NCI-H774 (cell line): ENCODE measurements around the gene AATK.
"Not testable (repeated sequence)": the region's sequence is repeated elsewhere in the genome, so short reads cannot be mapped to it uniquely, and the experiment has no call there.

ENCODE experiments used
- DNase-seq: peaks from one replicate; lab custom pipeline; 2025; lab: John Stamatoyannopoulos, UW

The AATK gene

GRCh38 chr17:81092518-81093095, 73.4 kb downstream of the AATK start:
- DNase-seq = no peak

- no peak for DNase-seq
Measured at GRCh38 chr17:81091774-81092517, 74.1 kb downstream of the AATK start.

- DNase-seq = no peak
Measured at GRCh38 chr17:81091154-81091553, 74.9 kb downstream of the AATK start.

GRCh38 chr17:81090361-81091136, 75.5 kb downstream of the AATK start:
- DNase-seq = peak; percentile 7

GRCh38 chr17:81086789-81087551, 79.1 kb downstream of the AATK start:
- no peak for DNase-seq

- DNase-seq = no peak
Measured at GRCh38 chr17:81085420-81085911, 80.6 kb downstream of the AATK start.

GRCh38 chr17:81084680-81085419, 81.2 kb downstream of the AATK start:
- DNase-seq = no peak

GRCh38 chr17:81083125-81083765, 82.8 kb downstream of the AATK start:
- DNase-seq = peak; percentile 69

- no peak for DNase-seq
Measured at GRCh38 chr17:81082177-81083073, 83.6 kb downstream of the AATK start.

- DNase-seq = no peak
Measured at GRCh38 chr17:81081222-81082176, 84.5 kb downstream of the AATK start.

- DNase-seq = no peak
Measured at GRCh38 chr17:81080019-81080418, 86.0 kb downstream of the AATK start.

- not testable (repeated sequence) for DNase-seq
Measured at GRCh38 chr17:81078026-81078913, 87.8 kb downstream of the AATK start.

GRCh38 chr17:81076141-81076679, 89.8 kb downstream of the AATK start:
- DNase-seq = no peak

- no peak for DNase-seq
Measured at GRCh38 chr17:81075307-81075706, 90.7 kb downstream of the AATK start.

GRCh38 chr17:81074875-81075274, 91.1 kb downstream of the AATK start:
- DNase-seq = no peak

- no peak for DNase-seq
Measured at GRCh38 chr17:81073967-81074839, 91.8 kb downstream of the AATK start.
